ENCODE results near the gene CLRN3. TPM values are rescaled to one million over a fixed set of nuclear protein-coding genes. Genes with fewer than 3 reads are reported as not detected.

The CLRN3 gene
- total and polyA plus RNA-seq, 9 of the 15 experiments (the other 6 are each of a cell fraction or from before 2014, with no cell fraction given), result not detected

- TF ChIP-seq TFE3 (CRISPR knock-in tag; IDR thresholded peaks at IDR 0.05) (no peak), HOXB6 (CRISPR knock-in tag; IDR thresholded peaks at IDR 0.05; ENCODE audit: borderline replicate concordance) (no peak), ZNF77 (CRISPR knock-in tag; IDR thresholded peaks at IDR 0.05) (no peak), ZNF318 (IDR thresholded peaks at IDR 0.05; ENCODE audit: borderline replicate concordance in 1 of 2, low read depth in 1 of 2) (no peak)
Measured at GRCh38 chr10:127886371-127887051, 6.2 kb downstream of the CLRN3 start (continued).
